ENCODE measurements around the gene SPACA7. TPM values are rescaled to one million over a fixed set of nuclear protein-coding genes. Genes with fewer than 3 reads are reported as not detected.

Gene SPACA7
- total RNA-seq, 4 donors from 2014 or later = not detected

- no peaks in the 10 kb centered on the region for H3K4me1 ChIP-seq
- H3K4me3 ChIP-seq = no peak overlapping the region
- H3K27me3 ChIP-seq = no peaks in the 10 kb centered on the region
- TF ChIP-seq CTCF (IDR thresholded peaks at IDR 0.05) = no peak
- TF ChIP-seq EP300 (IDR thresholded peaks at IDR 0.05) = no peak
- TF ChIP-seq POLR2A (IDR thresholded peaks at IDR 0.05) = no peak
- DNase-seq (ENCODE audit: low spot score in 2 of 2) = no peak
- H3K27ac ChIP-seq = no peak overlapping the region
- 89 to 94% methylated on average over 13 of the region's 13 CpGs for WGBS, 2 donors
- H3K9me3 ChIP-seq = peaks cover 0 to 34% (median 2%) of the 10 kb centered on the region in 4 donors
- H3K36me3 ChIP-seq = no peaks in the 10 kb centered on the region
These were observed 57.9 kb downstream of the SPACA7 start for GRCh38 chr13:112434032-112434431.

- no peaks in the 10 kb centered on the region for H3K27me3 ChIP-seq
- no peaks in the 10 kb centered on the region for H3K4me1 ChIP-seq
- DNase-seq (ENCODE audit: low spot score in 2 of 2) = no peak
- H3K4me3 ChIP-seq = no peak overlapping the region
- H3K27ac ChIP-seq = no peak overlapping the region
- WGBS, 2 donors = 82 to 91% methylated on average over 12 of the region's 12 CpGs
- H3K36me3 ChIP-seq = no peaks in the 10 kb centered on the region
- TF ChIP-seq CTCF (IDR thresholded peaks at IDR 0.05) = no peak
- no peak for TF ChIP-seq POLR2A (IDR thresholded peaks at IDR 0.05)
- no peak for TF ChIP-seq EP300 (IDR thresholded peaks at IDR 0.05)
- H3K9me3 ChIP-seq = peaks cover 0 to 26% (median 2%) of the 10 kb centered on the region in 4 donors
These were observed 58.9 kb downstream of the SPACA7 start for GRCh38 chr13:112434937-112435523.

GRCh38 chr13:112435973-112436372, 59.8 kb downstream of the SPACA7 start:
- peaks cover 0 to 17% (median 2%) of the 10 kb centered on the region in 4 donors for H3K9me3 ChIP-seq
- DNase-seq (ENCODE audit: low spot score in 2 of 2) = no peak
- no peaks in the 10 kb centered on the region for H3K4me1 ChIP-seq
- no peak overlapping the region for H3K4me3 ChIP-seq
- H3K27me3 ChIP-seq = no peaks in the 10 kb centered on the region
- WGBS, 2 donors = 72 to 82% methylated on average over 7 to 9 of the region's 9 CpGs
- TF ChIP-seq POLR2A (IDR thresholded peaks at IDR 0.05) = no peak
- no peak for TF ChIP-seq EP300 (IDR thresholded peaks at IDR 0.05)
- no peak for TF ChIP-seq CTCF (IDR thresholded peaks at IDR 0.05)
- H3K27ac ChIP-seq = no peak overlapping the region
- no peaks in the 10 kb centered on the region for H3K36me3 ChIP-seq

- TF ChIP-seq EP300 (IDR thresholded peaks at IDR 0.05) (no peak), POLR2A (IDR thresholded peaks at IDR 0.05) (no peak), CTCF (IDR thresholded peaks at IDR 0.05) (no peak)
- H3K4me3 ChIP-seq = no peak overlapping the region
- peaks cover 0 to under 1% (median 0%) of the 10 kb centered on the region in 4 donors for H3K4me1 ChIP-seq
- H3K27me3 ChIP-seq = peaks cover 0 to 19% of the 10 kb centered on the region in 2 donors
- no peak overlapping the region for H3K27ac ChIP-seq
- DNase-seq (ENCODE audit: low spot score in 2 of 2) = no peak
- 64 to 86% methylated on average over 1 of the region's 1 CpG for WGBS, 2 donors
- H3K36me3 ChIP-seq = no peaks in the 10 kb centered on the region
- peaks cover 0 to 17% (median 2%) of the 10 kb centered on the region in 4 donors for H3K9me3 ChIP-seq
These were observed 61.9 kb downstream of the SPACA7 start for GRCh38 chr13:112438094-112438493.

- Histone ChIP-seq H3K4me1 (peaks cover 0 to 5% (median 0%) of the 10 kb centered on the region in 4 donors), H3K27ac (no peak overlapping the region), H3K36me3 (no peaks in the 10 kb centered on the region), H3K4me3 (no peak overlapping the region), H3K9me3 (peaks cover 0 to 17% (median 2%) of the 10 kb centered on the region in 4 donors), H3K27me3 (peaks cover 0 to 23% of the 10 kb centered on the region in 2 donors)
- no peak for DNase-seq (ENCODE audit: low spot score in 2 of 2)
- WGBS, 2 donors = 84 to 85% methylated on average over 2 of the region's 2 CpGs
- TF ChIP-seq EP300 (IDR thresholded peaks at IDR 0.05) (no peak), CTCF (IDR thresholded peaks at IDR 0.05) (no peak), POLR2A (IDR thresholded peaks at IDR 0.05) (no peak)
These were observed 62.4 kb downstream of the SPACA7 start for GRCh38 chr13:112438515-112438914.
